ENCODE data around the gene PRKG1.

- TF ChIP-seq, protein P1, sequence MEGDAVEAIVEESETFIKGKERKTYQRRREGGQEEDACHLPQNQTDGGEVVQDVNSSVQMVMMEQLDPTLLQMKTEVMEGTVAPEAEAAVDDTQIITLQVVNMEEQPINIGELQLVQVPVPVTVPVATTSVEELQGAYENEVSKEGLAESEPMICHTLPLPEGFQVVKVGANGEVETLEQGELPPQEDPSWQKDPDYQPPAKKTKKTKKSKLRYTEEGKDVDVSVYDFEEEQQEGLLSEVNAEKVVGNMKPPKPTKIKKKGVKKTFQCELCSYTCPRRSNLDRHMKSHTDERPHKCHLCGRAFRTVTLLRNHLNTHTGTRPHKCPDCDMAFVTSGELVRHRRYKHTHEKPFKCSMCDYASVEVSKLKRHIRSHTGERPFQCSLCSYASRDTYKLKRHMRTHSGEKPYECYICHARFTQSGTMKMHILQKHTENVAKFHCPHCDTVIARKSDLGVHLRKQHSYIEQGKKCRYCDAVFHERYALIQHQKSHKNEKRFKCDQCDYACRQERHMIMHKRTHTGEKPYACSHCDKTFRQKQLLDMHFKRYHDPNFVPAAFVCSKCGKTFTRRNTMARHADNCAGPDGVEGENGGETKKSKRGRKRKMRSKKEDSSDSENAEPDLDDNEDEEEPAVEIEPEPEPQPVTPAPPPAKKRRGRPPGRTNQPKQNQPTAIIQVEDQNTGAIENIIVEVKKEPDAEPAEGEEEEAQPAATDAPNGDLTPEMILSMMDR (IDR thresholded peaks at IDR 0.05; ENCODE audit: insufficient read depth, low read length, poor library complexity, severe bottlenecking), result no peak
- TF ChIP-seq EZH2phosphoT487 (conservative IDR thresholded peaks at IDR 0.05; ENCODE audit: low read length), result no peak
Measured at GRCh38 chr10:51765284-51765971, 691.1 kb downstream of the PRKG1 start.
